Coronary artery (tissue), 2 donors: Measurements from ENCODE around the gene SPCS1.
"Not testable (repeated sequence)": the region's sequence is repeated elsewhere in the genome, so short reads cannot be mapped to it uniquely, and the experiment has no call there.

Experiments used
- DNase-seq: peaks from one replicate; pipeline ENCODE4 v3.0.0-alpha.2; 2017; ENCODE audit warnings: low spot score
- H3K27ac ChIP-seq, 2 donors: fragments of 200-600 bp; sonication (generic); one replicate each; pipeline ENCODE4 v1.5.1; 2016 to 2019
- H3K4me3 ChIP-seq: fragments of 200-600 bp; sonication (generic); 2 replicates; pipeline ENCODE4 v1.5.1; 2016; ENCODE audit warnings: mild to moderate bottlenecking, moderate library complexity
- CTCF ChIP-seq: fragments of 200-600 bp; sonication (generic); IDR thresholded peaks from one replicate; pipeline ENCODE4 v1.5.1; 2019; ENCODE audit warnings: antibody characterized with exemption

The SPCS1 gene

GRCh38 chr3:52719618-52720017 lies 13.7 kb downstream of the SPCS1 start:
- TF ChIP-seq CTCF = no peak
- no peak for DNase-seq
- Histone ChIP-seq H3K27ac (no peak overlapping the region), H3K4me3 (no peak overlapping the region)

- Histone ChIP-seq H3K4me3 (no peak overlapping the region), H3K27ac (no peak overlapping the region)
- no peak for DNase-seq
- TF ChIP-seq CTCF = no peak
Measured at GRCh38 chr3:52721002-52721729, 15.3 kb downstream of the SPCS1 start.

- TF ChIP-seq CTCF = no peak
- no peak for DNase-seq
- Histone ChIP-seq H3K4me3 (no peak overlapping the region), H3K27ac (no peak overlapping the region)
Measured at GRCh38 chr3:52721730-52722008, 15.8 kb downstream of the SPCS1 start.

- Histone ChIP-seq H3K27ac (no peak overlapping the region), H3K4me3 (no peak overlapping the region)
- no peak for DNase-seq
- no peak for TF ChIP-seq CTCF
Measured at GRCh38 chr3:52722491-52722890, 16.6 kb downstream of the SPCS1 start.

GRCh38 chr3:52723935-52724334 lies 18.0 kb downstream of the SPCS1 start:
- Histone ChIP-seq H3K4me3 (no peak overlapping the region), H3K27ac (no peak overlapping the region)
- TF ChIP-seq CTCF = no peak
- DNase-seq = no peak

GRCh38 chr3:52724511-52724910 lies 18.6 kb downstream of the SPCS1 start:
- no peak for DNase-seq
- no peak for TF ChIP-seq CTCF
- H3K27ac ChIP-seq = no peak overlapping the region
- no peak overlapping the region for H3K4me3 ChIP-seq

- H3K27ac ChIP-seq, H3K4me3 ChIP-seq, DNase-seq: not testable (repeated sequence)
Measured at GRCh38 chr3:52728753-52729152, 22.8 kb downstream of the SPCS1 start.

GRCh38 chr3:52730681-52731080 lies 24.8 kb downstream of the SPCS1 start:
- no peak for TF ChIP-seq CTCF
- H3K4me3 ChIP-seq = no peak overlapping the region
- H3K27ac ChIP-seq = no peak overlapping the region
- DNase-seq = no peak
